Gastroesophageal sphincter (tissue), 4 donors: ENCODE results near the gene ATPAF1. TPM values are rescaled to one million over a fixed set of nuclear protein-coding genes. Genes with fewer than 3 reads are reported as not detected.

ENCODE experiments used
- ATAC-seq: fragments of 150-250 bp; one replicate; pipeline ENCODE4 v1.9.1; 2016; ENCODE audit warnings: mild to moderate bottlenecking, moderate library complexity
- H3K27ac ChIP-seq, 4 donors: fragments of 200-600 bp; sonication (generic) in 3 of 4; 1 replicate in 3 of 4; 2 replicates in 1 of 4; pipeline ENCODE4 v1.5.1; 2016 to 2019
- H3K27me3 ChIP-seq: fragments of 200-600 bp; sonication (generic); one replicate; pipeline ENCODE4 v1.5.1; 2019
- H3K36me3 ChIP-seq, 2 donors: fragments of 200-600 bp; sonication (generic); one replicate each; pipeline ENCODE4 v1.5.1; 2019; ENCODE audit warnings: control low read depth in 1 of 2
- H3K4me1 ChIP-seq, 3 donors: fragments of 200-600 bp; sonication (generic); 1 replicate in 2 of 3; 2 replicates in 1 of 3; pipeline ENCODE4 v1.5.1; 2016 to 2019; ENCODE audit warnings: control low read depth in 2 of 3
- H3K4me3 ChIP-seq, 2 donors: fragments of 200-600 bp; sonication (generic); one replicate each; pipeline ENCODE4 v1.5.1; 2019; ENCODE audit warnings: mild to moderate bottlenecking in 1 of 2, moderate library complexity in 1 of 2
- H3K9me3 ChIP-seq, 3 donors: fragments of 200-600 bp; sonication (generic); one replicate each; pipeline ENCODE4 v1.5.1; 2017 to 2019; ENCODE audit warnings: control low read depth in 2 of 3
- CTCF ChIP-seq, 4 experiments: fragments of 200-600 bp in 2 of 4; fragments of 450-650 bp in 2 of 4; sonication (generic) in 1 of 4; IDR thresholded peaks; one replicate each; pipeline ENCODE4 v1.5.1; 2017 to 2019; ENCODE audit warnings: antibody characterized with exemption in 4 of 4, mild to moderate bottlenecking in 2 of 4, moderate library complexity in 2 of 4
- EP300 ChIP-seq: sonication (generic); formaldehyde crosslinking; IDR thresholded peaks from one replicate; pipeline ENCODE4 v1.6.1; 2017; ENCODE audit warnings: antibody characterized with exemption, mild to moderate bottlenecking
- POLR2A ChIP-seq, 2 donors: fragments of 450-650 bp; IDR thresholded peaks; one replicate each; pipeline ENCODE4 v1.6.1; 2017; ENCODE audit warnings: antibody characterized with exemption in 2 of 2, mild to moderate bottlenecking in 2 of 2, moderate library complexity in 1 of 2
- POLR2AphosphoS5 ChIP-seq: sonication (generic); formaldehyde crosslinking; IDR thresholded peaks from one replicate; pipeline ENCODE4 v1.6.1; 2017; ENCODE audit warnings: antibody characterized with exemption
- WGBS, 2 donors: methylation state at CpG; one replicate each; pipeline ENCODE4 v1.1.5; 2018; ENCODE audit warnings: low coverage in 1 of 2; 5-methylcytosine and 5-hydroxymethylcytosine counted together
- total RNA-seq, 4 donors: library from RNA; depleted of rRNA; stranded (reverse); fragments of >200 nt; gene quantifications; one replicate each; pipeline ENCODE4 v1.1.0, GENCODE V29; 2016

Gene ATPAF1
- total RNA-seq, 4 donors from 2014 or later = 61.7 to 101 (median 81.8) TPM

GRCh38 chr1:46687093-46687659, 19.0 kb upstream of the ATPAF1 start:
- Histone ChIP-seq H3K27me3 (no peaks in the 10 kb centered on the region), H3K9me3 (no peaks in the 10 kb centered on the region), H3K4me1 (peaks cover 0 to 29% (median 3%) of the 10 kb centered on the region in 3 donors), H3K4me3 (no peak overlapping the region), H3K27ac (peak overlapping the region in 3 of 4 donors; percentile 45 to 63 (median 49)), H3K36me3 (peaks cover 5 to 95% of the 10 kb centered on the region in 2 donors)
- WGBS, 2 donors = 31 to 37% methylated on average over 2 of the region's 2 CpGs
- peak; percentile 74 for TF ChIP-seq POLR2AphosphoS5
- no peak for TF ChIP-seq EP300
- TF ChIP-seq POLR2A (IDR thresholded peaks at IDR 0.05) = no peak
- no peak for TF ChIP-seq CTCF (IDR thresholded peaks at IDR 0.05)
- peak; percentile 53 for ATAC-seq

GRCh38 chr1:46686255-46686654, 18.1 kb upstream of the ATPAF1 start:
- WGBS, 2 donors = 43 to 45% methylated on average over 1 of the region's 1 CpG
- no peak for ATAC-seq
- TF ChIP-seq POLR2A (IDR thresholded peaks at IDR 0.05) (no peak), POLR2AphosphoS5 (no peak), CTCF (IDR thresholded peaks at IDR 0.05) (no peak), EP300 (no peak)
- Histone ChIP-seq H3K4me1 (peaks cover 0 to 26% (median 3%) of the 10 kb centered on the region in 3 donors), H3K27me3 (no peaks in the 10 kb centered on the region), H3K9me3 (no peaks in the 10 kb centered on the region), H3K4me3 (no peak overlapping the region), H3K36me3 (peaks cover 5 to 95% of the 10 kb centered on the region in 2 donors), H3K27ac (no peak overlapping the region)

- H3K36me3 ChIP-seq = peaks cover 5 to 95% of the 10 kb centered on the region in 2 donors
- TF ChIP-seq CTCF (IDR thresholded peaks at IDR 0.05) (no peak), EP300 (no peak), POLR2A (IDR thresholded peaks at IDR 0.05) (no peak), POLR2AphosphoS5 (no peak)
- H3K4me3 ChIP-seq = no peak overlapping the region
- no peak for ATAC-seq
- WGBS, 2 donors = 89 to 94% methylated on average over 2 of the region's 2 CpGs
- H3K9me3 ChIP-seq = no peaks in the 10 kb centered on the region
- no peaks in the 10 kb centered on the region for H3K27me3 ChIP-seq
- no peak overlapping the region for H3K27ac ChIP-seq
- peaks cover 0 to 26% (median 3%) of the 10 kb centered on the region in 3 donors for H3K4me1 ChIP-seq
Observed at GRCh38 chr1:46684670-46685069, 16.5 kb upstream of the ATPAF1 start.

GRCh38 chr1:46682064-46682463, 13.9 kb upstream of the ATPAF1 start:
- no peak overlapping the region for H3K27ac ChIP-seq
- H3K4me1 ChIP-seq = peaks cover 0 to 10% (median 3%) of the 10 kb centered on the region in 3 donors
- H3K36me3 ChIP-seq = peaks cover 5 to 99% of the 10 kb centered on the region in 2 donors
- TF ChIP-seq CTCF (IDR thresholded peaks at IDR 0.05) (no peak), POLR2AphosphoS5 (no peak), POLR2A (IDR thresholded peaks at IDR 0.05) (no peak), EP300 (no peak)
- no peak overlapping the region for H3K4me3 ChIP-seq
- no peak for ATAC-seq
- H3K27me3 ChIP-seq = no peaks in the 10 kb centered on the region
- 55 to 75% methylated on average over 1 of the region's 1 CpG for WGBS, 2 donors
- no peaks in the 10 kb centered on the region for H3K9me3 ChIP-seq

DNA sequence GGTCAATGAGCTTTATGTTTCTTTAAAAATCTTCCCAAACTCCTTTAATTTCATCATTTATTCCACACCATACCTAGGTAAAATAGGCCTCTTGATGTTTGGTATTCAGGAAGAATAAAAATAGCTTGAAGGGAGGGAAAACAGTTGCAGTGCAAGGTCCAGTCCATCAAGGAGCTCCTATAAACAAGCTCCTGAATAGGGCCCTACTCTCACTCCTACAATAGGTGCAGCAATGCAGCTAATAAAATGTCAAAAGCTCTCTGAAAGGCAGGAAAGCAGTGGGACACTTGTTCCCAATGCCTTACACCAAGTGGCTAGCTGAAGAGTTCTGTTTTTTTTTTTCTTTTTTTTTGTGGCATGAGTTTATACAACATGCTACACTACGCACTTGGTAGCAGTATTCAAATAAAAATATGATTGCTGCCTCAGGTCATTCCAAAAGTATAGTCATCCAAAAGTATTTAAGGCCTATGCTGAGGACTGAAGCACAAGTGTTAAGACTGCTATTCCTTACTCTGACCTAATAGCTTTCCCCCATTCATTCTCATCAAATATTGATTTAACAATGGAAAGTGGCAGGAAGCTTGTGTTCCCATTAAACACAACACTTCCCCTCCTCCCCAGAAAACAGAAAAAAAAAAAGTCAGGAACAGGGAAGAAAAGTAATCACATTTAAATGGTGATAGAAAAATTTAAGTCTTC, 13.3 kb upstream of the ATPAF1 start:
- no peak overlapping the region for H3K4me3 ChIP-seq
- H3K27me3 ChIP-seq = no peaks in the 10 kb centered on the region
- no peak for TF ChIP-seq CTCF (IDR thresholded peaks at IDR 0.05)
- no peak for TF ChIP-seq POLR2A (IDR thresholded peaks at IDR 0.05)
- no peak for TF ChIP-seq EP300
- H3K4me1 ChIP-seq = peaks cover 0 to 4% (median 0%) of the 10 kb centered on the region in 3 donors
- WGBS, 2 donors = 71 to 92% methylated on average over 1 of the region's 1 CpG
- ATAC-seq = no peak
- H3K9me3 ChIP-seq = no peaks in the 10 kb centered on the region
- no peak overlapping the region for H3K27ac ChIP-seq
- peaks cover 5 to 100% of the 10 kb centered on the region in 2 donors for H3K36me3 ChIP-seq
